Astrocyte of the cerebellum (primary cell): Measurements from ENCODE around the gene EBF3.

ENCODE experiments used
- DNase-seq: peaks from one replicate; pipeline ENCODE4 v3.0.0-alpha.2; 2011; ENCODE audit warnings: low read depth
- H3K4me3 ChIP-seq: 2 replicates; pipeline ENCODE4 v1.5.1; 2011; ENCODE audit warnings: mild to moderate bottlenecking, low read depth, low read length, moderate library complexity
- in situ Hi-C: cut with HindIII; loops from 2 replicates; pipeline ENCODE4 v1.10.0; 2017; ENCODE audit warnings: low sequenced_read_pairs
- TF ChIP-seq, protein P1 (sequence below): IDR thresholded peaks from 2 replicates; pipeline ENCODE4 v1.5.1; 2012; ENCODE audit warnings: low read length, low read depth, moderate library complexity, mild to moderate bottlenecking; ENCODE audit errors: missing control alignments

EBF3 gene

DNA sequence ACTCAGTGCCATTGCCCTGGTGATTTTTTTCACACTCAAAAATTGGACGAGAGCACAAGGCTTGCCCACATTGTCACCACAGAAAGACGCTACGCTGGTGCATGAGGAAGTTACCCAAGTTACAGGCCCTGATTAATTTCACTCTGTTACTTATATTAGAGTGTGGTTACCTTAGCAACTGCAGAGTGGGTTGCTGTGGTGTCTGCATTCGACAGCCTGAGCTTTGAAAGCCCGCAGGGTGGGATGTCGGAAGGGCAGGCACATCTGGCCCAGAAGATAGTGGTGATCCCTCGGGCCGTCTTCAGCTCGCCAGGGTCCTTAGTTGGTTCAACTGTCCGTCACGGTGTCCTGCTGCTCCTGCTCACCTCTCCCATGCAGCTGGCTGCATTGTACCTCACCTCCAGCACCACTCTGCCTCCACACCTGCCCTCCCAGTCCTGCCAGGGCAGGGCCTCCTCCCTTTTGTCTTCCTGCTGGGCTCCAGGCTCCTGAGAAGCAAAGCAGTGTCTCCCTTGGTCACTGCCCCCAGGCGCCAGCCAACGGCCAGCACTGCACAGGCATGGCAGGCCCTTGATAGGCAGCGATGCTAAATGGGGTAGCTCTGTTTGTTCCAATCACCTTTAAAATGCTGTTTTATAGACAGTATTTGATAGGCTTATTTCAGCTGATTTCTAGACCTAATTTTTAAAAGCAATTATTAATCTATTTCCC lies 167.2 kb downstream of the EBF3 start:
- TF ChIP-seq, protein P1, sequence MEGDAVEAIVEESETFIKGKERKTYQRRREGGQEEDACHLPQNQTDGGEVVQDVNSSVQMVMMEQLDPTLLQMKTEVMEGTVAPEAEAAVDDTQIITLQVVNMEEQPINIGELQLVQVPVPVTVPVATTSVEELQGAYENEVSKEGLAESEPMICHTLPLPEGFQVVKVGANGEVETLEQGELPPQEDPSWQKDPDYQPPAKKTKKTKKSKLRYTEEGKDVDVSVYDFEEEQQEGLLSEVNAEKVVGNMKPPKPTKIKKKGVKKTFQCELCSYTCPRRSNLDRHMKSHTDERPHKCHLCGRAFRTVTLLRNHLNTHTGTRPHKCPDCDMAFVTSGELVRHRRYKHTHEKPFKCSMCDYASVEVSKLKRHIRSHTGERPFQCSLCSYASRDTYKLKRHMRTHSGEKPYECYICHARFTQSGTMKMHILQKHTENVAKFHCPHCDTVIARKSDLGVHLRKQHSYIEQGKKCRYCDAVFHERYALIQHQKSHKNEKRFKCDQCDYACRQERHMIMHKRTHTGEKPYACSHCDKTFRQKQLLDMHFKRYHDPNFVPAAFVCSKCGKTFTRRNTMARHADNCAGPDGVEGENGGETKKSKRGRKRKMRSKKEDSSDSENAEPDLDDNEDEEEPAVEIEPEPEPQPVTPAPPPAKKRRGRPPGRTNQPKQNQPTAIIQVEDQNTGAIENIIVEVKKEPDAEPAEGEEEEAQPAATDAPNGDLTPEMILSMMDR: no peak
- no peak for DNase-seq
- no peak overlapping the region for H3K4me3 ChIP-seq
- in situ Hi-C loops: no loop called here

DNA sequence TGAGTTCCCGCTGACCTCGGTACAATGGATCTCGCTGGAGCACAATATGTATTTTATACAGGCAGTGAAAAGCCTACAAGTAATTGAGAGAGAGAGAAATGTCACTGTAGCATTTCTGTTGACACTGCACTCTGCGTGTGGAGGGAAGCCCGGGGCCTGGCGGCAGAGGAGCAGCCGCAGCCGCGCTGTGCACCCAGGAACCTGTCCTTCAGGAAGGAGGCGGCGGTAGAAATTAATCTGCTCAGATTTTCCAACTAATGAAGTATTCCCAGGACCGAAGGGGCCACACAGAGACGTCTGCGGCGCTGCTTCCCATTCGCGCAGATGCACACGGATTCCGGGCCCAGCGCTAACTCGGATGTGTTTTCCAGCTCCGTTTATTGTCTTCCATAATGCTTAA lies 170.1 kb downstream of the EBF3 start:
- H3K4me3 ChIP-seq: no peak overlapping the region
- in situ Hi-C loops: no loop called here
- DNase-seq: no peak
- TF ChIP-seq, protein P1: no peak

DNA sequence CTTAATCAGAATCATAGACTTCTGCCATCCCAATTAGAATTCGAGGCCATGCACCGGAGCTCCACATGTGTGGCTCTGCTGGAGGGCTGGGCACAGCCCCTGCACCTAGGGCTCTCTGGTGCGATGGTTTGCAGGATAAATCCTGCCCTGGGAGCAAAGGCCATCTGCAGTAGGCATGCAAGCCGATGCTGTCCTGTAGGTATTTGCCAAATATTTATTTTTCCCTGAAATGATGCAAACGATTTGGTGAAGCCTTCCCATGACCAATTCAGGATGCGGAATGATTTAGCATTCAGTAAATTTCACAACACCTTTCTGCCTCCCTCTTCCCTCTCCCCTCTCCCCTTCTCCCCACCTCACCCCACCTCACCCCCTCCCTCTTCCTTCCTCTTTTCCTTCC lies 170.6 kb downstream of the EBF3 start:
- TF ChIP-seq, protein P1: no peak
- no peak overlapping the region for H3K4me3 ChIP-seq
- in situ Hi-C loops: no loop called here
- DNase-seq: no peak

DNA sequence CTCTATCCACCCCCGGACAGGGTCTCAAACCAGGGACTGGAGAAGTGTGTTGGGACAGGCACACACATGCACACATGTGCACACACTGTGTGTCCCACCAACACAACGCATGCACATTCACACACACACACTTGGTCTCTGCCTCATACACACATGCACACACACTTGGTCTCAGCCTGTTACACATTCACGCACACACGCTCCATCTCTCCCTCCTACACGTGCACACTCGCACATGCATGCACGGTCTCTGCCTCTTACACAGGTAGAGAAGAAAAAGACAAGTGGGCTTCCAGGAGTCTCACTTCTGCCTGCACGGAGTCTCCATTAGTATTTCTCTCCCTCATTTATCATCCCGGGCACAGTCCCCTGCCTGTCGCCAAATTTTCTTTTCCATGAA lies 171.2 kb downstream of the EBF3 start:
- DNase-seq: no peak
- TF ChIP-seq, protein P1: no peak
- no peak overlapping the region for H3K4me3 ChIP-seq
- in situ Hi-C loops: no loop called here

GRCh38 chr10:129792141-129792540 lies 171.9 kb downstream of the EBF3 start:
- TF ChIP-seq, protein P1: no peak
- no peak overlapping the region for H3K4me3 ChIP-seq
- no peak for DNase-seq
- in situ Hi-C loops: no loop called here

DNA sequence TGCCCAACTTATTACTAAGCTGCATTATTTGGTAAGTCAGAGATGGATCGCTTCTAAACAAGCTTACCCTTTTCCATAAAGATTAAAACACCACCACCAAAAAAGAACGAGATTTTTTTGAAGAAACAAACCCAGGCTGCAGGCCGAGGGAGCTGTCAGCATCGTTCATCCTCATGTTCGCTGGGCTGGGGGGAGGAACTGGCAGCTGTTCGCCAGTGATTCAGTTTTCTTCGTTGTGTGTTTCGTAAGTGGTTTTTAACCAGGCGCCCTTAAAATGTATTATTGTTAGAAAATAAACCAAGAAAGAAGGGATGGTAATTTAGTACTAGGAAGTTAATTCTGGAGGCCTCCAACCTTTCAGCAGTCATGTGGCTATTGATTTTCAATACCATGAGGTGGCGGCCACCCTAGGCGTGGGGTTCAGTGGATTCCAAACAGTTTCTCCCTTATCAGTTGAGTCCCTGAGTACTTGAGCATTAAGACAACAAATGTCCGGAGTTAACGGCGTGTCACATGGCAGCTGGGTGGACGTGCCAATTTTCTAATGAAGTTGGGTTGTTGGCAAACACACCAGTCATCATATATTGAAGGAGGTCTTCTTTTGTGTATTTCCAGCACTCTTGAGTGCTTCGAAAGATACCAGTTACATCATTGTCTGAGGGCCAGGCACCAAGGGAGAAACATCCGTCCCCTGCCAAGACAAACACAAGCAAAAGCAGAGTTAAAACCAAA lies 173.2 kb downstream of the EBF3 start:
- TF ChIP-seq, protein P1: no peak
- no peak for DNase-seq
- no peak overlapping the region for H3K4me3 ChIP-seq
- in situ Hi-C loops: no loop called here
